ENCODE measurements around the gene CDA. TPM values are rescaled to one million over a fixed set of nuclear protein-coding genes. Genes with fewer than 3 reads are reported as not detected.

Gene CDA
- total RNA-seq, 1 experiment from 2014 or later = 0.62 TPM

GRCh38 chr1:20546637-20547036, 42.3 kb upstream of the CDA start:
- no peak overlapping the region for H3K4me3 ChIP-seq (ENCODE audit: low read depth in 2 of 2, low read length in 2 of 2)
- no peak for ATAC-seq
- intact Hi-C loops (cut with micrococcal nuclease; ENCODE audit: unreplicated experiment) = no loop called here
- in situ Hi-C loops (cut with HindIII; ENCODE audit: low pct_unique_long_range_greater_than_20kb, low sequenced_read_pairs) = no loop called here
- CTCF ChIA-PET = no interaction called here
- BruUV-seq (replicated peaks) = no TSS peak
- H3K36me3 ChIP-seq (ENCODE audit: control insufficient read depth, insufficient read depth, low read length) = no peaks in the 10 kb centered on the region
- no peaks in the 10 kb centered on the region for H3K27me3 ChIP-seq (ENCODE audit: control insufficient read depth, insufficient read depth, low read length)
- DNase-seq (ENCODE audit: low read depth, low spot score) = no peak
- no peak for TF ChIP-seq POLR2AphosphoS5 (IDR thresholded peaks at IDR 0.05; ENCODE audit: low read depth, low read length)
- TF ChIP-seq SIN3A (IDR thresholded peaks at IDR 0.05; ENCODE audit: borderline replicate concordance, insufficient read depth, low read depth, low read length) = no peak
- no peak for TF ChIP-seq CTCF (IDR thresholded peaks at IDR 0.05)
- no peak for TF ChIP-seq REST (IDR thresholded peaks at IDR 0.05; ENCODE audit: insufficient read depth in 1 of 2, low read depth in 2 of 2, low read length in 1 of 2)
- H3K4me1 ChIP-seq (ENCODE audit: control insufficient read depth, insufficient read depth, low read length) = peaks cover 6% of the 10 kb centered on the region
- POLR2A ChIA-PET = interaction anchor here (0.7 kb wide), 1 partner anchor 11 kb away, joined by 5 read pairs; no protein-coding TSS in a partner anchor
- no peak overlapping the region for H3K27ac ChIP-seq (ENCODE audit: low read length)
- no peaks in the 10 kb centered on the region for H3K9me3 ChIP-seq (ENCODE audit: control insufficient read depth, insufficient read depth, low read depth, low read length)

- peaks cover 11% of the 10 kb centered on the region for H3K4me1 ChIP-seq (ENCODE audit: control insufficient read depth, insufficient read depth, low read length)
- CTCF ChIA-PET = no interaction called here
- ATAC-seq (no peak), DNase-seq (ENCODE audit: low read depth, low spot score) (no peak)
- no peak overlapping the region; a peak in 1 of 4 replicates for H3K4me3 ChIP-seq (ENCODE audit: low read depth in 2 of 2, low read length in 2 of 2)
- in situ Hi-C loops (cut with HindIII; ENCODE audit: low pct_unique_long_range_greater_than_20kb, low sequenced_read_pairs) = no loop called here
- no peaks in the 10 kb centered on the region for H3K9me3 ChIP-seq (ENCODE audit: control insufficient read depth, insufficient read depth, low read depth, low read length)
- H3K27me3 ChIP-seq (ENCODE audit: control insufficient read depth, insufficient read depth, low read length) = peaks cover 7% of the 10 kb centered on the region; the same call in 1 of the 2 replicates
- intact Hi-C loops (cut with micrococcal nuclease; ENCODE audit: unreplicated experiment) = no loop called here
- TF ChIP-seq REST (IDR thresholded peaks at IDR 0.05; ENCODE audit: insufficient read depth in 1 of 2, low read depth in 2 of 2, low read length in 1 of 2) (no peak), POLR2AphosphoS5 (IDR thresholded peaks at IDR 0.05; ENCODE audit: low read depth, low read length) (no peak), SIN3A (IDR thresholded peaks at IDR 0.05; ENCODE audit: borderline replicate concordance, insufficient read depth, low read depth, low read length) (no peak), CTCF (IDR thresholded peaks at IDR 0.05) (no peak), TCF7L2 (IDR thresholded peaks at IDR 0.05; ENCODE audit: low read depth, low read length) (no peak)
- POLR2A ChIA-PET = no interaction called here
- no TSS peak for BruUV-seq (replicated peaks)
- peak overlapping the region; percentile 54 for H3K27ac ChIP-seq (ENCODE audit: low read length)
- no peaks in the 10 kb centered on the region for H3K36me3 ChIP-seq (ENCODE audit: control insufficient read depth, insufficient read depth, low read length)
Observed at GRCh38 chr1:20551161-20551560, 37.7 kb upstream of the CDA start.

Data from Panc1 (cell line).